K562 (cell line): ENCODE measurements around the gene KAT2B. TPM values are rescaled to one million over a fixed set of nuclear protein-coding genes. Genes with fewer than 3 reads are reported as not detected.

Source experiments
- ATAC-seq: fragments of 200-7000 bp; cut with Tn5 transposase; 3 replicates; pipeline ENCODE4 v1.9.1; 2020; ENCODE audit warnings: moderate library complexity
- BruUV-seq: library from RNA; stranded (reverse); fragments of 400-500 nt; replicated peaks from 2 replicates; lab custom pipeline; 2021; lab: Mats Ljungman, UMichigan
- CTCF ChIA-PET: fragments of 300-600 bp; formaldehyde crosslinking; extraction: SDS; loops from one replicate; lab custom pipeline; 2021; ENCODE audit warnings: low intra/inter-chr PET ratio; lab: Yijun Ruan, JAX
- POLR2A ChIA-PET: fragments of 300-600, 350-650 bp; sonication (Branson Sonifier 250); formaldehyde crosslinking; extraction: SDS; loops from one replicate; lab custom pipeline; 2021; ENCODE audit warnings: antibody characterized with exemption, inconsistent platforms; lab: Yijun Ruan, JAX
- DNase-seq, 4 experiments: peaks; one replicate each; pipeline versions ENCODE4 v3.0.0 to v3.0.0-alpha.2; 2011 to 2018; ENCODE audit warnings: low spot score in 3 of 4, mixed read lengths in 3 of 4; ENCODE audit errors: extremely low read depth in 1 of 4
- FAIRE-seq: peaks from 2 replicates; lab custom pipeline; 2011; peaks lifted over from hg19 to GRCh38; lab: Jason Lieb, UNC
- H2AFZ ChIP-seq: 2 replicates; pipeline ENCODE4 v1.6.0; 2011; ENCODE audit warnings: low read depth, low read length, control low read depth, inconsistent platforms
- H3K27ac ChIP-seq: fragments of 200-600 bp; 3 replicates; pipeline ENCODE4 v1.8.0; 2011; ENCODE audit warnings: low read depth, mild to moderate bottlenecking, control low read depth, inconsistent platforms, low read length, moderate library complexity, mixed read lengths; ENCODE audit errors: extremely low read depth
- H3K27me3 ChIP-seq, 2 experiments: fragments of 300-600 bp in 1 of 2; 2 replicates in 1 of 2; 3 replicates in 1 of 2; pipeline versions ENCODE4 v1.6.0 to v1.8.0; 2011; ENCODE audit warnings: inconsistent platforms in 2 of 2, low read length in 2 of 2, mild to moderate bottlenecking in 1 of 2, mixed read lengths in 1 of 2, moderate library complexity in 1 of 2; ENCODE audit not compliant: control insufficient read depth in 2 of 2, insufficient read depth in 2 of 2
- H3K36me3 ChIP-seq: fragments of 300-600 bp; 3 replicates; pipeline ENCODE4 v1.8.0; 2011; ENCODE audit warnings: mild to moderate bottlenecking, low read length, inconsistent platforms; ENCODE audit not compliant: control insufficient read depth, insufficient read depth
- H3K4me1 ChIP-seq, 2 experiments: fragments of 200-600 bp in 1 of 2; replicated peaks in 1 of 2; 2 replicates in 1 of 2; 3 replicates in 1 of 2; pipeline versions ENCODE4 v1.5.1 to v1.8.0; 2011; ENCODE audit warnings: inconsistent platforms in 2 of 2, low read length in 2 of 2, mild to moderate bottlenecking in 1 of 2, mixed read lengths in 1 of 2, moderate library complexity in 1 of 2; ENCODE audit not compliant: control insufficient read depth in 2 of 2, insufficient read depth in 2 of 2
- H3K4me2 ChIP-seq: 2 replicates; pipeline ENCODE4 v1.6.1; 2011; ENCODE audit warnings: low read length, control low read depth, inconsistent platforms, mixed read lengths; ENCODE audit not compliant: insufficient read depth
- H3K4me3 ChIP-seq: fragments of 200-600 bp; sonication (generic), shearing (Covaris generic); 2 replicates; pipeline ENCODE4 v1.5.1; 2016; ENCODE audit warnings: control low read depth, inconsistent platforms
- H3K79me2 ChIP-seq: fragments of 200-600 bp; 3 replicates; pipeline ENCODE4 v1.8.0; 2011; ENCODE audit warnings: low read length, inconsistent platforms; ENCODE audit not compliant: control insufficient read depth, insufficient read depth
- H3K9ac ChIP-seq, 2 experiments: 2 replicates each; pipeline versions ENCODE4 v1.6.0 to v1.6.1; 2011; ENCODE audit warnings: low read depth in 2 of 2, low read length in 2 of 2, control low read depth in 1 of 2, inconsistent platforms in 1 of 2, mild to moderate bottlenecking in 1 of 2, mixed read lengths in 1 of 2; ENCODE audit not compliant: insufficient read depth in 1 of 2
- H3K9me1 ChIP-seq: one replicate; pipeline ENCODE4 v1.6.0; 2011; ENCODE audit warnings: inconsistent platforms, mild to moderate bottlenecking, low read length, moderate library complexity; ENCODE audit not compliant: control insufficient read depth, insufficient read depth
- H3K9me3 ChIP-seq: replicated peaks from 2 replicates; pipeline ENCODE4 v1.5.1; 2011; ENCODE audit warnings: low read depth, low read length, inconsistent platforms; ENCODE audit not compliant: control insufficient read depth, insufficient read depth
- H4K20me1 ChIP-seq: replicated peaks from 2 replicates; pipeline ENCODE4 v1.6.1; 2011; ENCODE audit warnings: low read length, inconsistent platforms, mixed read lengths; ENCODE audit not compliant: control insufficient read depth, insufficient read depth
- HCFC1 ChIP-seq: IDR thresholded peaks from 2 replicates; pipeline ENCODE4 v1.6.1; 2012; ENCODE audit warnings: low read depth, low read length, improper control_type of control experiment
- LCOR ChIP-seq: sonication (generic); formaldehyde crosslinking; IDR thresholded peaks from 2 replicates; pipeline ENCODE4 v1.8.0; 2022; ENCODE audit warnings: mild to moderate bottlenecking, missing genetic modification reagents
- MAFK ChIP-seq: IDR thresholded peaks from 2 replicates; pipeline ENCODE4 v1.6.1; 2011; ENCODE audit warnings: low read length, improper control_type of control experiment
- MIER1 ChIP-seq: fragments of 450-650 bp; IDR thresholded peaks from 2 replicates; pipeline ENCODE4 v1.6.1; 2016; ENCODE audit warnings: antibody characterized with exemption, mild to moderate bottlenecking, low read depth
- MYBL2 ChIP-seq, 2 experiments: fragments of 450-650 bp in 1 of 2; sonication (generic) in 1 of 2; formaldehyde crosslinking in 1 of 2; IDR thresholded peaks; 2 replicates each; pipeline versions ENCODE4 v1.6.1 to v1.8.1; 2017 to 2022; ENCODE audit warnings: borderline replicate concordance in 1 of 2, inconsistent platforms in 1 of 2, low read depth in 1 of 2, mild to moderate bottlenecking in 1 of 2, missing genetic modification reagents in 1 of 2, moderate library complexity in 1 of 2
- POLR2H ChIP-seq: IDR thresholded peaks from 2 replicates; pipeline ENCODE4 v1.6.1; 2016; ENCODE audit warnings: missing genetic modification characterization, low read depth, mild to moderate bottlenecking, control low read depth, missing compliant biosample characterization, moderate library complexity
- PPARD ChIP-seq: fragments of 250-450 bp; sonication (Bioruptor Pico); IDR thresholded peaks from 2 replicates; pipeline ENCODE4 v1.8.0; 2022; ENCODE audit warnings: inconsistent platforms, mild to moderate bottlenecking, moderate library complexity
- SMARCB1 ChIP-seq: IDR thresholded peaks from 2 replicates; pipeline ENCODE4 v1.6.1; 2011; ENCODE audit warnings: improper control_type of control experiment, low read depth; ENCODE audit not compliant: insufficient read length
- TBL1XR1 ChIP-seq, 2 experiments: IDR thresholded peaks; 2 replicates each; pipeline ENCODE4 v1.6.1; 2012; ENCODE audit warnings: improper control_type of control experiment in 2 of 2, low read length in 2 of 2, mild to moderate bottlenecking in 1 of 2
- TEAD1 ChIP-seq, 2 experiments: fragments of 450-650 bp in 1 of 2; sonication (generic) in 1 of 2; formaldehyde crosslinking; IDR thresholded peaks; 2 replicates each; pipeline versions ENCODE4 v1.4.0 to v1.8.0; 2020 to 2022; ENCODE audit warnings: mild to moderate bottlenecking in 2 of 2, missing genetic modification reagents in 1 of 2
- USF1 ChIP-seq: sonication (generic); formaldehyde crosslinking; IDR thresholded peaks from 2 replicates; pipeline ENCODE4 v1.9.0; 2022; ENCODE audit warnings: mild to moderate bottlenecking, missing genetic modification reagents
- ZNF253 ChIP-seq: fragments of 250-450 bp; sonication (Bioruptor Pico); conservative IDR thresholded peaks from 2 replicates; pipeline ENCODE4 v1.6.1; 2021; ENCODE audit warnings: mild to moderate bottlenecking
- ZNF263 ChIP-seq: sonication (generic); formaldehyde crosslinking; IDR thresholded peaks from 2 replicates; pipeline ENCODE4 v1.8.0; 2022; ENCODE audit warnings: mild to moderate bottlenecking, missing genetic modification reagents, borderline replicate concordance
- ZNF639 ChIP-seq, 2 experiments: fragments of 200-800 bp in 1 of 2; sonication (Bioruptor generic) in 1 of 2; sonication (generic) in 1 of 2; formaldehyde crosslinking in 1 of 2; IDR thresholded peaks in 1 of 2; conservative IDR thresholded peaks in 1 of 2; 2 replicates each; pipeline versions ENCODE4 v1.5.0 to v1.6.1; 2016 to 2020; ENCODE audit warnings: missing compliant biosample characterization in 1 of 2, missing genetic modification characterization in 1 of 2, missing genetic modification reagents in 1 of 2
- ZNF717 ChIP-seq: fragments of 250-450 bp; sonication (Bioruptor Pico); IDR thresholded peaks from 2 replicates; pipeline ENCODE4 v1.5.0; 2021
- ZNF778 ChIP-seq: fragments of 450-650 bp; formaldehyde crosslinking; IDR thresholded peaks from 2 replicates; pipeline ENCODE4 v1.4.0; 2020; ENCODE audit warnings: mild to moderate bottlenecking, moderate library complexity
- WGBS: fragments of 100-300 bp; shearing (Covaris generic); methylation state at CpG from one replicate; pipeline ENCODE4 v1.1.6; 2016; ENCODE audit warnings: low coverage, mixed read lengths; ENCODE audit not compliant: insufficient coverage; ENCODE audit errors: missing lambda C conversion rate; 5-methylcytosine and 5-hydroxymethylcytosine counted together
- in situ Hi-C: fragments of 300-500 bp; cut with MboI; formaldehyde crosslinking; loops from 4 replicates; pipeline ENCODE4 v1.15.0; 2018; ENCODE audit warnings: inconsistent platforms, mixed read lengths
- intact Hi-C: fragments of 100-400 bp; cut with micrococcal nuclease; formaldehyde crosslinking; loops from 2 replicates; pipeline ENCODE4 v1.14.2; 2022
- polyA plus RNA-seq, 8 experiments: library from polyadenylated mRNA; depleted of rRNA in 4 of 8; stranded (reverse) in 5 of 8; unstranded in 3 of 8; fragments of >200 nt; fragmentation: Nextera tagmentation in 2 of 8; fragmentation: Illumina TruSeq in 1 of 8; extraction: Ambion mirVana in 2 of 8; extraction: Trizol in 1 of 8; gene quantifications; 2 replicates each; pipeline versions ENCODE4 v1.2.1 to v1.2.3, GENCODE V29; 2011 to 2014; ENCODE audit warnings: inconsistent platforms in 1 of 8, missing spikeins in 1 of 8
- total RNA-seq, 7 experiments: library from RNA; depleted of rRNA in 6 of 7; stranded (reverse); fragments of >200 nt in 6 of 7; fragmentation: Illumina TruSeq in 2 of 7; extraction: Trizol in 2 of 7; gene quantifications; 2 replicates each; pipeline versions ENCODE4 v1.2.1 to v1.2.3, GENCODE V29; 2011 to 2021; ENCODE audit warnings: low replicate concordance in 1 of 7
- TF ChIP-seq, protein P1 (sequence below), 2 experiments: fragments of 450-650 bp; IDR thresholded peaks; 2 replicates each; pipeline ENCODE4 v1.6.1; 2016

Gene KAT2B
- total and polyA plus RNA-seq, 9 of the 15 experiments (the other 6 are each of a cell fraction or from before 2014, with no cell fraction given), result 3.3 to 14.9 (median 12.2) TPM

DNA sequence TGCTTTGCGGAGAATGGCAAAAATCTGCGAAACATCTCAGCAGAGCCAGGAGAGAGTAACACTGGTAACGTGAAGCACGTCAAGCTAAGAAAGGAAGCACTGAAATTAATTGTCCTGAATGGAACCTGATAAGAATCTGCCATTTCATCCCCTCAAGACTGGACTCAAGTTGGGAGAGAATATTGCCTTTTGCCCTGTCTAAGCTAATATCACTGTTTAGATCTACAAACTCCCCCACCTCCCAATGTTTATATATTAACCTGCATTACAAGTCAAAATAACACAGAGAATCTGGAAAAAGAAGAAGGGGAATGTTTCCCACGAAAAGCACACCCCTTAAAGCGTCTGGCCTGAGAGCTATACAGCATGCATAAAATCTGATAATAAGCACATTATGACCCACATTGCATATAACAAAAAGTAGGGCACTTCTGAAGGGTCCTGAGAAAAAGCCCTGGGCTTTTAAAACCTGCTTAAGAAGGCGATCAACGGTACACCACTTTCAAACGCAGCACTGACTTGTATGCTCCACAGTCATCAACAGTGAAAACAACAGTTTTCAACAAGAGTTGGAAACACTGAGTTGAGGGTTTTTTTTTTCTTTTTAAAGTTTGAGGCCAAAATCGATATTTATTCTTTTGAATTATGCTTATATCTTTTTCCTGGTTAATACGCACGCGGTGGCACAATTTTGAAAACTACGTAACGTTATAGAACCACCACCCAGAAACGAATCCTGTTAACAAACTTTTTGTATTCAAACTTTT is 1.4 kb upstream of the KAT2B start (continued):
- TF ChIP-seq MAFK, result peak; percentile 49
- no peak for TF ChIP-seq PPARD (CRISPR knock-in tag)
- no peak for TF ChIP-seq TEAD1 (CRISPR knock-in tag; IDR thresholded peaks at IDR 0.05)
- TF ChIP-seq TBL1XR1 (IDR thresholded peaks at IDR 0.05; ENCODE audit: low read length in 2 of 2), result no peak
- TF ChIP-seq ZNF717 (CRISPR knock-in tag), result no peak
- TF ChIP-seq USF1 (CRISPR knock-in tag), result no peak
- TF ChIP-seq ZNF639 (CRISPR knock-in tag; conservative IDR thresholded peaks at IDR 0.05 in 1 of 2, IDR thresholded peaks at IDR 0.05 in 1 of 2), result no peak

DNA sequence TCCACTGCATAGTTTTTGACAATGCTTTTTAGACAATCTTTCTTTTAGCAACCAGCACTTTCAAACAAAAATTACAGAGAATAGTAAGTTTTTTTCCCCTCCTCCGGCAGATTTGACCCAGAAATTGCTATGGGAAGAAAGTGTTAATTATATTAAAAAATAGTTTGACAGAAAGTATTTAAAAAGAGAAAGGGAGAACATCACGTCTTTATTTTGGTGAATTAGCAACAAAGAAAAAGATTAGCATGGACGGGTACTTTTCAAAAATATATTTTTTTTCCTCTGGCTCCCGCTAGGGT is 831 bp upstream of the KAT2B start:
- DNase-seq (no peak), FAIRE-seq (peak; percentile 23), ATAC-seq (no peak)
- no peaks in the 10 kb centered on the region for H3K27me3 ChIP-seq
- H4K20me1 ChIP-seq, result peaks cover 16% of the 10 kb centered on the region
- H2AFZ ChIP-seq, result peak overlapping the region; percentile 91
- POLR2A ChIA-PET, result interaction anchor here (1.2 to 3.0 kb wide), 4 partner anchors 9 to 15 kb away, joined by 3 to 32 read pairs (median 8); no protein-coding TSS in a partner anchor
- BruUV-seq, result no TSS peak
- H3K9me1 ChIP-seq, result no peaks in the 10 kb centered on the region
- in situ Hi-C loops, result no loop called here
- 0% methylated on average over 4 of the region's 4 CpGs for WGBS
- H3K36me3 ChIP-seq, result no peaks in the 10 kb centered on the region
- H3K9ac ChIP-seq, result peak overlapping the region; percentile 79 to 97
- intact Hi-C loops, result loop anchor here (1.0 to 5.0 kb wide), 3 partner anchors 47 to 150 kb away; no protein-coding TSS in a partner anchor
- CTCF ChIA-PET, result no interaction called here
- H3K79me2 ChIP-seq, result peaks cover 34% of the 10 kb centered on the region
- H3K4me2 ChIP-seq, result peak overlapping the region; percentile 85
- peak overlapping the region; percentile 89 for H3K27ac ChIP-seq
- H3K4me1 ChIP-seq, result peaks cover 24 to 34% of the 10 kb centered on the region in 2 experiments; a peak in 4 of 5 replicates
- peak overlapping the region; percentile 80 for H3K4me3 ChIP-seq
- no peaks in the 10 kb centered on the region for H3K9me3 ChIP-seq
- 0 out of 2 replicates have a peak, but pooled peaks have one; percentile 44 for TF ChIP-seq ZNF778 (CRISPR knock-in tag)
- TF ChIP-seq POLR2H, result peak; percentile 45; the same call in 1 of the 2 replicates
- TF ChIP-seq ZNF253, result no peak
- no peak for TF ChIP-seq HCFC1
- TF ChIP-seq, protein P1, sequence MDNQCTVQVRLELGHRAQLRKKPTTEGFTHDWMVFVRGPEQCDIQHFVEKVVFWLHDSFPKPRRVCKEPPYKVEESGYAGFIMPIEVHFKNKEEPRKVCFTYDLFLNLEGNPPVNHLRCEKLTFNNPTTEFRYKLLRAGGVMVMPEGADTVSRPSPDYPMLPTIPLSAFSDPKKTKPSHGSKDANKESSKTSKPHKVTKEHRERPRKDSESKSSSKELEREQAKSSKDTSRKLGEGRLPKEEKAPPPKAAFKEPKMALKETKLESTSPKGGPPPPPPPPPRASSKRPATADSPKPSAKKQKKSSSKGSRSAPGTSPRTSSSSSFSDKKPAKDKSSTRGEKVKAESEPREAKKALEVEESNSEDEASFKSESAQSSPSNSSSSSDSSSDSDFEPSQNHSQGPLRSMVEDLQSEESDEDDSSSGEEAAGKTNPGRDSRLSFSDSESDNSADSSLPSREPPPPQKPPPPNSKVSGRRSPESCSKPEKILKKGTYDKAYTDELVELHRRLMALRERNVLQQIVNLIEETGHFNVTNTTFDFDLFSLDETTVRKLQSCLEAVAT (IDR thresholded peaks at IDR 0.05), result 0 out of 4 replicates have a peak, but pooled peaks of 1 of the 2 experiments have one; percentile 15
- TF ChIP-seq MYBL2 (IDR thresholded peaks at IDR 0.05; ENCODE audit: low read depth), result peak; percentile 86
- TF ChIP-seq MYBL2 (CRISPR knock-in tag; IDR thresholded peaks at IDR 0.05; ENCODE audit: borderline replicate concordance), result no peak
- 0 out of 2 replicates have a peak, but pooled peaks have one; percentile 1 for TF ChIP-seq LCOR (CRISPR knock-in tag)
- TF ChIP-seq ZNF263 (CRISPR knock-in tag), result no peak
- TF ChIP-seq SMARCB1, result no peak
- peak; percentile 42; the same call in 1 of the 2 replicates for TF ChIP-seq MIER1
